Non-pigmented ciliary epithelial cell (primary cell): Measurements from ENCODE around the gene MIGA1.
"Not testable (repeated sequence)": the region's sequence is repeated elsewhere in the genome, so short reads cannot be mapped to it uniquely, and the experiment has no call there.

Experiments
- DNase-seq: peaks from one replicate; pipeline ENCODE4 v3.0.0-alpha.2; 2010; ENCODE audit warnings: low read depth

Gene MIGA1

GRCh38 chr1:77779529-77780281, at the start of gene MIGA1:
Gene MIGA1 (plus strand): TSS chr1:77779649. CDS start chr1:77783253, 3,604 bp downstream.
- peak; percentile 55 for DNase-seq

- DNase-seq = no peak
Measured at GRCh38 chr1:77732090-77732489, 47.4 kb upstream of the MIGA1 start.

GRCh38 chr1:77739235-77739634, 40.2 kb upstream of the MIGA1 start:
- DNase-seq = no peak

- no peak for DNase-seq
Measured at GRCh38 chr1:77741316-77741715, 38.1 kb upstream of the MIGA1 start.

- no peak for DNase-seq
Measured at GRCh38 chr1:77742011-77742555, 37.4 kb upstream of the MIGA1 start.

GRCh38 chr1:77744576-77744975, 34.9 kb upstream of the MIGA1 start:
- no peak for DNase-seq

- not testable (repeated sequence) for DNase-seq
Measured at GRCh38 chr1:77749489-77749888, 30.0 kb upstream of the MIGA1 start.

GRCh38 chr1:77756052-77756754, 23.2 kb upstream of the MIGA1 start:
- no peak for DNase-seq

GRCh38 chr1:77757066-77757584, 22.3 kb upstream of the MIGA1 start:
- no peak for DNase-seq

GRCh38 chr1:77757603-77758002, 21.8 kb upstream of the MIGA1 start:
- DNase-seq = no peak

- DNase-seq = no peak
Measured at GRCh38 chr1:77759071-77760028, 20.1 kb upstream of the MIGA1 start, which contains the start of gene USP33. Gene USP33 (minus strand): TSS chr1:77759852. CDS start chr1:77741697, 18,155 bp downstream.

- DNase-seq = peak; percentile 47
Measured at GRCh38 chr1:77762072-77762476, 17.4 kb upstream of the MIGA1 start.

GRCh38 chr1:77768006-77768405, 11.4 kb upstream of the MIGA1 start:
- DNase-seq = no peak

- DNase-seq = no peak
Measured at GRCh38 chr1:77776007-77776700, 3.3 kb upstream of the MIGA1 start.

- no peak for DNase-seq
Measured at GRCh38 chr1:77781683-77782082, 2.2 kb downstream of the MIGA1 start.

GRCh38 chr1:77783141-77783540, 3.7 kb downstream of the MIGA1 start:
- no peak for DNase-seq

GRCh38 chr1:77786093-77786741, 6.8 kb downstream of the MIGA1 start:
- not testable (repeated sequence) for DNase-seq

- no peak for DNase-seq
Measured at GRCh38 chr1:77794550-77794949, 15.1 kb downstream of the MIGA1 start.

GRCh38 chr1:77796695-77797405, 17.4 kb downstream of the MIGA1 start:
- DNase-seq = no peak

- peak; percentile 15 for DNase-seq
Measured at GRCh38 chr1:77797991-77798390, 18.5 kb downstream of the MIGA1 start.
